Left ventricle myocardium inferior (tissue), 1 donor: ENCODE measurements around the gene ADAMTS9. TPM values are rescaled to one million over a fixed set of nuclear protein-coding genes. Genes with fewer than 3 reads are reported as not detected.

Experiments used
- DNase-seq: peaks from one replicate; pipeline ENCODE4 v3.0.0-alpha.2; 2020
- H3K27ac ChIP-seq: fragments of 200-600 bp; replicated peaks from 2 replicates; pipeline ENCODE4 v1.8.0; 2021
- H3K27me3 ChIP-seq: fragments of 200-600 bp; 2 replicates; pipeline ENCODE4 v1.8.0; 2021; ENCODE audit warnings: low read depth
- H3K36me3 ChIP-seq: fragments of 200-600 bp; 2 replicates; pipeline ENCODE4 v1.8.0; 2021
- H3K4me1 ChIP-seq: fragments of 200-600 bp; 2 replicates; pipeline ENCODE4 v1.8.0; 2021
- H3K4me3 ChIP-seq: fragments of 200-600 bp; 2 replicates; pipeline ENCODE4 v1.8.0; 2021; ENCODE audit warnings: mild to moderate bottlenecking, moderate library complexity
- H3K9me3 ChIP-seq: fragments of 200-600 bp; replicated peaks from 2 replicates; pipeline ENCODE4 v1.8.0; 2021
- CTCF ChIP-seq: fragments of 200-600 bp; IDR thresholded peaks from 2 replicates; pipeline ENCODE4 v1.8.0; 2021; ENCODE audit warnings: antibody characterized with exemption, mild to moderate bottlenecking, borderline replicate concordance
- intact Hi-C: fragments of 100-400 bp; cut with micrococcal nuclease; formaldehyde crosslinking; loops from one replicate; pipeline ENCODE4 v1.11.0; 2022
- total RNA-seq: library from RNA; stranded (reverse); fragmentation: NEBNext Ultra II Directional; extraction: Animal tissue kit (Norgen Biotek cat#: 25700); gene quantifications from one replicate; pipeline ENCODE4 v1.2.1, GENCODE V29; 2021
- donor health status: DM: no; HTN: yes; CAD: no; lungs with severe emphysema.

Gene ADAMTS9
- total RNA-seq, 1 donor from 2014 or later: 14.7 TPM

GRCh38 chr3:64694114-64694513, 6.3 kb upstream of the ADAMTS9 start:
- Histone ChIP-seq H3K4me1 (peaks cover 41% of the 10 kb centered on the region), H3K9me3 (peaks cover 3% of the 10 kb centered on the region), H3K27ac (peak overlapping the region; percentile 55), H3K27me3 (no peaks in the 10 kb centered on the region), H3K36me3 (no peaks in the 10 kb centered on the region), H3K4me3 (no peak overlapping the region)
- intact Hi-C loops: no loop called here
- no peak for DNase-seq
- no peak for TF ChIP-seq CTCF

GRCh38 chr3:64693031-64693430, 5.2 kb upstream of the ADAMTS9 start:
- no peak overlapping the region for H3K4me3 ChIP-seq
- peaks cover 52% of the 10 kb centered on the region for H3K4me1 ChIP-seq
- intact Hi-C loops: no loop called here
- no peak for TF ChIP-seq CTCF
- no peak for DNase-seq
- no peaks in the 10 kb centered on the region for H3K9me3 ChIP-seq
- H3K27me3 ChIP-seq: no peaks in the 10 kb centered on the region
- no peak overlapping the region for H3K27ac ChIP-seq
- no peaks in the 10 kb centered on the region for H3K36me3 ChIP-seq

DNA sequence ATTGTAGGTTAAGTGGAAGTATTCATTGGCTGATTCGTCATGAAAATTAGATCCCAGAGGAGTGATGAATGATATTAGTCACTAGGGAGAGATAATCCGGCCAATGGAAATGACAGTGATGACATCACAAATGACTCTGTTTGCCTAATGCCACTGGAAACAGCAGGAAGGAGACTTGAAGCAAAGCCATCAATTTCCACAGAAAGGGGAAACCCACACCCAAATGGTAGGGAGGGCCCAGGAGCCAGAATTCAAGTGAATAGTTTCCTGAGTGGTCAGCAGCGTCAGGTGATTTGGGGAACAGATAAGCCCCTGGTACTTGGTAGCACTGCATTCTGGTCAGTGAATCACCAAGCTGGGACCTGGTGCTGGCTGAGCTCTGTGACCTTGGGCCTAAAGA, 3.3 kb upstream of the ADAMTS9 start:
- intact Hi-C loops: no loop called here
- H3K27ac ChIP-seq: peak overlapping the region; percentile 38
- no peaks in the 10 kb centered on the region for H3K9me3 ChIP-seq
- H3K4me1 ChIP-seq: peaks cover 65% of the 10 kb centered on the region
- no peak for TF ChIP-seq CTCF
- H3K4me3 ChIP-seq: no peak overlapping the region
- H3K27me3 ChIP-seq: no peaks in the 10 kb centered on the region
- no peak for DNase-seq
- no peaks in the 10 kb centered on the region for H3K36me3 ChIP-seq

DNA sequence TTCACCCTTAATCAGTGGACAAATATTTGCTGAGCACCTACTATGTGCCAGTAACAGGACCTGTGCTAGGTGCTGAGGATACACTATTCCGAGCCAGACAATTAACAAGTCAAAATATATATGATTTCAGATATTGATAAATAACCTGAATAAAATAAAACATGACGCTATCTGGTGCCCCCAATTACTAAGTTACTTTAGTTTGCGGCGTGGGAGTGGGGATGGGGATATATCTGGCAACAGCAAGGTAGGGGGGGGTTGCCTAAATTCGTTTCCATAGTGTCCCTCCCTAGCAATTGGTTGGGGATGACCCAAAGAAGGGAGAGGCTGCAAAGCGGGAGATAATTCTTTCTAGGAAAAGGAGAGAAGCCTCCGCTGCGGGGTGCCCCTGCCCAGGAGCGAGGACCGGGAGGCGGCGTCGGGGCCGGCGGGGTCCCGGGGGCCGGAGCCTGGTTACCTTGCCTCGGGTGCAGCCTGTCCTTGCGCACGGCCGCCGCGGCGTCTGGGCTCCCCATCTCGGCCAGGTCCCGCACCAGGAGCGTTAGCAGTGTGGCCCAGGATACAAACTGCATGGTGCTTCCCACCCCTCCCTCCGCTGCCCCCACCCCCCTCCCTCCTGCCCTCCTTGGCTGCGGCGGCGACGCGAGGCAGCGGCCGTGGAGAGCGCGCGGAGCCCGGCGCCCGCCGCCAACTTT, 567 bp downstream of the ADAMTS9 start:
- no peak for TF ChIP-seq CTCF
- H3K27ac ChIP-seq: peak overlapping the region; percentile 97

GRCh38 chr3:64686446-64686908, 1.3 kb downstream of the ADAMTS9 start:
- Histone ChIP-seq H3K9me3 (no peaks in the 10 kb centered on the region), H3K36me3 (peaks cover 6% of the 10 kb centered on the region), H3K4me1 (peaks cover 81% of the 10 kb centered on the region), H3K4me3 (peak overlapping the region; percentile 78), H3K27ac (peak overlapping the region; percentile 97), H3K27me3 (no peaks in the 10 kb centered on the region)
- no peak for DNase-seq
- intact Hi-C loops: loop anchor here (5.0 kb wide), 1 partner anchor 561 kb away; no protein-coding TSS in a partner anchor
- peak; percentile 19 for TF ChIP-seq CTCF

More for the DNA sequence above, 567 bp downstream of the ADAMTS9 start:
- peaks cover 80% of the 10 kb centered on the region for H3K4me1 ChIP-seq
- H3K4me3 ChIP-seq: peak overlapping the region; percentile 78
- no peaks in the 10 kb centered on the region for H3K36me3 ChIP-seq
- DNase-seq: no peak
- no peaks in the 10 kb centered on the region for H3K27me3 ChIP-seq
- intact Hi-C loops: loop anchor here (5.0 kb wide), 1 partner anchor 560 kb away; no protein-coding TSS in a partner anchor
- no peaks in the 10 kb centered on the region for H3K9me3 ChIP-seq
